AG09309 (cell line): ENCODE measurements around the gene EBF3.
"Not testable (repeated sequence)": the region's sequence is repeated elsewhere in the genome, so short reads cannot be mapped to it uniquely, and the experiment has no call there.

Source experiments
- DNase-seq: peaks from one replicate; pipeline ENCODE4 v3.0.0-alpha.2; 2010; ENCODE audit warnings: low read depth
- H3K4me3 ChIP-seq: 2 replicates; pipeline ENCODE4 v1.5.1; 2011; ENCODE audit warnings: mild to moderate bottlenecking, low read depth, low read length, moderate library complexity; ENCODE audit not compliant: control insufficient read depth
- TF ChIP-seq, protein P1 (sequence below): IDR thresholded peaks from 2 replicates; pipeline ENCODE4 v1.5.1; 2011; ENCODE audit warnings: mild to moderate bottlenecking, low read depth, low read length, inconsistent platforms; ENCODE audit not compliant: insufficient read depth, control insufficient read depth; ENCODE audit errors: missing control alignments

Gene EBF3

DNA sequence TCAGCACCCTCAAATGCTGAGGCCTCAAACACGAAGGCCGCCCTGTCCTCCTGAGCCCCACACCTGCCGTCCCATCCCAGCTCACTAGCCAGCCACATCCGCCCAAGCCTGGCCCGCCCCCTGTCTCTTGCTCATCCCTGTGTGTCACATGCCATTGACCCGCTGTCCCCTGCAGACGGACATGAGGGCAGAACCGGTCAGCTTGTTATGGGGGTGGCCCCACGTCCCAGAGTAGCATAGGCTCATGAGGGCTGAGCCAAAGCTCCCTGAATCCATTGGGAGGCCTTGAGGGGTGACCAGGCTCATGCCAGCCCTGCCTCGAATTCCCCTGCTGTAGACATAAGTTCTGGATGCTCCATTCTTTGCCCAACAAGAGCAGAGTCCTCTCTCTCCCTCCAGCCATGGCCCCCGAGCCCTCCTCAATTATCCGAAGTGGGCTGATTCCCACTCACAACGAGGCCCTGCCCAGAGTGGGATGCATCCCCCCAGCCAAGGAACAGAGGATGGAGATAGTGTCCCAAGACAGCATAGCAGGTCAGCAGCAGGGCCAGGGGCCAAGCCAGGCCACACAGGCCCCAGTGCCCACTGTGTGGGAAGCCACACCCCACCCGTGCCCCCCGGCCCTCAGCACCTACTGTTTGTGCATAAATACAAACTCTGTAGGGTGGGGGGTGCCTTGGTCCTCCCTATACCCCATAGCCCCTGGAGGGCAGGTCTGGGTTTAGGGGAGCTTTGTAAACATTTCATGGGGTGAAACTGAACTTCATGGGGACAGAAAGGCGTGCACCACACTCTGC, 42.1 kb downstream of the EBF3 start:
- H3K4me3 ChIP-seq, result no peak overlapping the region
- DNase-seq, result no peak
- TF ChIP-seq, protein P1, sequence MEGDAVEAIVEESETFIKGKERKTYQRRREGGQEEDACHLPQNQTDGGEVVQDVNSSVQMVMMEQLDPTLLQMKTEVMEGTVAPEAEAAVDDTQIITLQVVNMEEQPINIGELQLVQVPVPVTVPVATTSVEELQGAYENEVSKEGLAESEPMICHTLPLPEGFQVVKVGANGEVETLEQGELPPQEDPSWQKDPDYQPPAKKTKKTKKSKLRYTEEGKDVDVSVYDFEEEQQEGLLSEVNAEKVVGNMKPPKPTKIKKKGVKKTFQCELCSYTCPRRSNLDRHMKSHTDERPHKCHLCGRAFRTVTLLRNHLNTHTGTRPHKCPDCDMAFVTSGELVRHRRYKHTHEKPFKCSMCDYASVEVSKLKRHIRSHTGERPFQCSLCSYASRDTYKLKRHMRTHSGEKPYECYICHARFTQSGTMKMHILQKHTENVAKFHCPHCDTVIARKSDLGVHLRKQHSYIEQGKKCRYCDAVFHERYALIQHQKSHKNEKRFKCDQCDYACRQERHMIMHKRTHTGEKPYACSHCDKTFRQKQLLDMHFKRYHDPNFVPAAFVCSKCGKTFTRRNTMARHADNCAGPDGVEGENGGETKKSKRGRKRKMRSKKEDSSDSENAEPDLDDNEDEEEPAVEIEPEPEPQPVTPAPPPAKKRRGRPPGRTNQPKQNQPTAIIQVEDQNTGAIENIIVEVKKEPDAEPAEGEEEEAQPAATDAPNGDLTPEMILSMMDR, result no peak

DNA sequence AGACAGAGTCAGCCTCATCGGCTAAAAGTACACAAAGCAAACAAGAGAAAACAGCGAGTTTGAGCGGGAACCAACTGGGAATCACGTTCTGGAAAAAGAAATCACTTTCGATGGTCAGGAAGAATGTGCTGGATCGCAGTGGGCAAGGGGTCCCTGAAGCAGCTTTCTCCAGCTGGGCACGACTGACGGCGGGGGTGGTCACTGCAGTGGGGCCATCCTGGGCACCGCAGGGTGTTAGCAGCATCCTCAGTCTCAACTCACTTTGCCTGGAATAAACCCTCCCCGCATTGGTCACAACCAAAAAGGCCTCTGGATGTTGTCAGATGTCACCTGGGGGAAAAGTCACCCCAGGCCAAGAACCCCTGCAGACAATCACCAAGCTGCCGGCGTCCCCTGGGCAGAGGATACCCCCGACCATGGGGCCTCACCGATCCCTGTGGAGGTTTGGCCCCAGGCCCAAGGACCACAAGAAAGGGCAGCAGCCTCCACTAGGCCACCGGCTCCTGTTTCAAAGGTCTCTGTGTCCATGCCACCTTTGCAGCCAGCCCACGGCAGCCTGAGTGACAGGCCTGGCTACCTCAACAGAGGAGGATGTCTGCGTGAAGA, 42.9 kb downstream of the EBF3 start:
- TF ChIP-seq, protein P1, result no peak
- no peak for DNase-seq
- H3K4me3 ChIP-seq, result no peak overlapping the region

DNA sequence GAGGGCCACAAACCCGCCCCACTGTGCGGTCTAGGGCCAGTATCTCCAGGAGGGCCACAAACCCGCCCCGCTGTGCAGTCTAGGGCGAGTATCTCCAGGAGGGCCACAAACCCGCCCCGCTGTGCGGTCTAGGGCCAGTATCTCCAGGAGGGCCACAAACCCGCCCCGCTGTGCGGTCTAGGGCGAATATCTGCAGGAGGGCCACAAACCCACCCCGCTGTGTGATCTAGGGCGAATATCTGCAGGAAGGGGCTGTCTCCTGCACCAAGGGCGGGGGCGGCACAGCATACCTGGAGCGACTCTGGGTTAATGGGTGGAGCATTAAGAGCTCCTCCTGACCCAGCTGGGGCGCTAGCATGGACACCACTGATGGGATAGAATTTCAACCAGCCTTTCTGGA, 43.9 kb downstream of the EBF3 start:
- not testable (repeated sequence) for DNase-seq, H3K4me3 ChIP-seq

DNA sequence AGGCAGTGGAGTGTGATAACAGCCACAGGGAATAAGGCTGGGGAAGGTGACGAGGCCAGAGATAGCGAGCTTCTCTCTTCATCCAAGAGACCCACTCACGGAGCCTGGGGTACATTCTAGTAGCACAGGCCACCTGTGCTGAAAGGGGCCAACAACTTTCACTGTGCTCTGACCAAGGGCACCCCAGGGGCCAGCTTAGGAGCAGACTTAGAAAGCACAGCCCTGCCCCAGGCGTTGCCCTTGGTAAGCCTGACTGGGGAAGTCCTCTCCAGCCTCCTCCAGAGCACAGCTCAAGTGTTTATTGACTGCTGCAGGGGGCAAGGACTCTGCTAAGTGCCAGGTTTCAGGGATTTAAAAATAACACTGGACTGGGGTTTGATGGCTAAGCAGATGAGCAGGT, 44.7 kb downstream of the EBF3 start:
- DNase-seq, result no peak
- TF ChIP-seq, protein P1, result no peak
- no peak overlapping the region for H3K4me3 ChIP-seq

DNA sequence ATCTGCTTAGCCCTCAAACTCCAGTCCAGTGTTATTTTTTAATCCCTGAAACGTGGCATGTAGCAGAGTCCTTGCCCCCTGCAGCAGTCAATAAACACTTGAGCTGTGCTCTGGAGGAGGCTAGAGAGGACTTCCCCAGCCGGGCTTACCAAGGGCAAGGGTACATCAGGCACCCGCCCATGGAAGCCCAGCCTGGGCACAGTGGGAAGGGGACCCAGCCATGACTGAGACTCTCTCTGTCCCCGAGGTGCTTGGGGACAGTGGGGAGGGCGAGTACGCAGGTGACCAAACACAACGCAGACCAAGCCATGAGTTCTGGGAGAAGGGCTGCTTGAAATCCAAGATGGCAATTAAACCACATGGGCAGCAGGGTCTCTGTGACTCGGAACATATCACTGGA, 45.2 kb downstream of the EBF3 start:
- no peak overlapping the region for H3K4me3 ChIP-seq
- DNase-seq, result no peak
- TF ChIP-seq, protein P1, result no peak

DNA sequence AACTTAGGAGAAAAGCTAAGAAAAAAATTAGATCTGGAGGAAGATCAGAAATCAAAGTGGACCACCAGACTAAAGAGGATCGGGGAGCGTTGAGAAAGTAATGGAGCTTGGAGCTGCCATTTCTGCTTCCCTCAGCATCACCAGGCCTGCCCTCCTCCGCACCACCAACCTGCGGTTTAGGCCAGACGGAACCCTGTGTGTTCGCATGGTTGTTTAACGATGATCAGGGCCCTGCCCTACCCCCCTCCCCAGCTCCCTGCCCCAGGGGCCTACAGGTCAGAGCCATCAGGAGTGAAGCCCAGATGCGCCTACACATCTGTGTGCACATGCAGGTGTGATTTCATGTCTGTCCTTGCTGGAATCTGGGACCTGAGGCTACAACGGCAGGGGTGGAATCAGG, 45.7 kb downstream of the EBF3 start:
- TF ChIP-seq, protein P1, result no peak
- no peak for DNase-seq

DNA sequence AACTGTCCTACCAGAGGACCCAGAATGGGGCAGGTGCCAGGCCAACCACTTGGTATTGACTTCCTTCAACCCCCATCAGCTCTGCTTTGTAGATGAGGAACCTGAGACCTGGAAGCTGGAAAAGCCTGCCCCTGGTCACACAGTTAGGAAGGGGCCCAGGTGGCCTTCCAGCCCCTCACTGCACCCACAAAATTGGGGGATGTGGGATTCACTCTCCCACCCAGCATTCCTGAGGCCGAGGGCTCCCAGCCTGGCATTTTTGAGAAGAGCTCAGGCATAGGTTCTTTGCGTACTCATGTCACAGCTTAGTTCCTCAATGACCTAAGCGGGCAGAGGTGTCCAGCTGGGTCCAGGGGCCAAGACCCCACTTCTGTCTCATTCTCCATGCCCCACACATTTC, 46.1 kb downstream of the EBF3 start:
- TF ChIP-seq, protein P1, result no peak
- no peak for DNase-seq
- H3K4me3 ChIP-seq, result no peak overlapping the region

More for the DNA sequence above, 45.7 kb downstream of the EBF3 start:
- no peak overlapping the region for H3K4me3 ChIP-seq
